GM23338 (cell line): Measurements from ENCODE around the gene POP4.

ENCODE experiments used
- CTCF ChIP-seq, 2 experiments: fragments of 200-600 bp in 1 of 2; sonication (generic) in 1 of 2; conservative IDR thresholded peaks; 2 replicates each; pipeline versions ENCODE4 v1.5.1 to v1.6.1; 2016 to 2017; ENCODE audit warnings: antibody characterized with exemption in 2 of 2, low read depth in 2 of 2, mild to moderate bottlenecking in 2 of 2, moderate library complexity in 1 of 2
- EZH2phosphoT487 ChIP-seq: fragments of 200-600 bp; sonication (generic); IDR thresholded peaks from one replicate; pipeline ENCODE4 v1.8.1; 2018; ENCODE audit warnings: antibody characterized with exemption; ENCODE audit not compliant: unreplicated experiment
- JUNB ChIP-seq: IDR thresholded peaks from one replicate; pipeline ENCODE4 v1.6.1; 2016; ENCODE audit warnings: antibody characterized with exemption; ENCODE audit not compliant: unreplicated experiment
- POLR2AphosphoS5 ChIP-seq: IDR thresholded peaks from 2 replicates; pipeline ENCODE4 v1.6.1; 2016; ENCODE audit warnings: antibody characterized with exemption, low read depth
- REST ChIP-seq: IDR thresholded peaks from one replicate; pipeline ENCODE4 v1.6.1; 2018; ENCODE audit warnings: antibody characterized with exemption; ENCODE audit not compliant: unreplicated experiment
- STAT1 ChIP-seq: IDR thresholded peaks from one replicate; pipeline ENCODE4 v1.6.1; 2016; ENCODE audit warnings: antibody characterized with exemption; ENCODE audit not compliant: unreplicated experiment

GRCh38 chr19:29560313-29561075 lies 45.6 kb upstream of the POP4 start:
- TF ChIP-seq CTCF (conservative IDR thresholded peaks at IDR 0.05; ENCODE audit: low read depth in 2 of 2) (no peak), EZH2phosphoT487 (no peak), JUNB (no peak), STAT1 (no peak), POLR2AphosphoS5 (no peak), REST (no peak)
